ENCODE results near the gene NOP9.
A peak's percentile ranks its signal among the peaks of the same experiment; 100 is the strongest.

NOP9 gene

GRCh38 chr14:24331731-24332267 lies 32.1 kb downstream of the NOP9 start:
- Histone ChIP-seq H3F3A (ENCODE audit: control insufficient read depth, insufficient read depth) (no peaks in the 10 kb centered on the region; the same call in 1 of the 2 replicates), H3K4me1 (ENCODE audit: control insufficient read depth, low read length) (peaks cover 36% of the 10 kb centered on the region), H3K79me2 (ENCODE audit: control insufficient read depth, low read length) (no peaks in the 10 kb centered on the region), H3K9me3 (ENCODE audit: control insufficient read depth, insufficient read depth, low read length) (no peaks in the 10 kb centered on the region), H3K4me2 (ENCODE audit: low read length) (peak overlapping the region; percentile 83), H3K36me3 (ENCODE audit: control insufficient read depth, low read length) (no peaks in the 10 kb centered on the region), H3K27me3 (ENCODE audit: control insufficient read depth, low read length) (peaks cover 16% of the 10 kb centered on the region), H3K27ac (ENCODE audit: low read depth, low read length) (no peak overlapping the region), H3K9me2 (replicated peaks; ENCODE audit: control insufficient read depth, low read length) (no peaks in the 10 kb centered on the region), H4K20me1 (ENCODE audit: control insufficient read depth, insufficient read depth, low read depth, low read length) (no peaks in the 10 kb centered on the region), H3K4me3 (ENCODE audit: low read length) (peak overlapping the region; percentile 66)
- TF ChIP-seq, protein P1, sequence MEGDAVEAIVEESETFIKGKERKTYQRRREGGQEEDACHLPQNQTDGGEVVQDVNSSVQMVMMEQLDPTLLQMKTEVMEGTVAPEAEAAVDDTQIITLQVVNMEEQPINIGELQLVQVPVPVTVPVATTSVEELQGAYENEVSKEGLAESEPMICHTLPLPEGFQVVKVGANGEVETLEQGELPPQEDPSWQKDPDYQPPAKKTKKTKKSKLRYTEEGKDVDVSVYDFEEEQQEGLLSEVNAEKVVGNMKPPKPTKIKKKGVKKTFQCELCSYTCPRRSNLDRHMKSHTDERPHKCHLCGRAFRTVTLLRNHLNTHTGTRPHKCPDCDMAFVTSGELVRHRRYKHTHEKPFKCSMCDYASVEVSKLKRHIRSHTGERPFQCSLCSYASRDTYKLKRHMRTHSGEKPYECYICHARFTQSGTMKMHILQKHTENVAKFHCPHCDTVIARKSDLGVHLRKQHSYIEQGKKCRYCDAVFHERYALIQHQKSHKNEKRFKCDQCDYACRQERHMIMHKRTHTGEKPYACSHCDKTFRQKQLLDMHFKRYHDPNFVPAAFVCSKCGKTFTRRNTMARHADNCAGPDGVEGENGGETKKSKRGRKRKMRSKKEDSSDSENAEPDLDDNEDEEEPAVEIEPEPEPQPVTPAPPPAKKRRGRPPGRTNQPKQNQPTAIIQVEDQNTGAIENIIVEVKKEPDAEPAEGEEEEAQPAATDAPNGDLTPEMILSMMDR (IDR thresholded peaks at IDR 0.05; ENCODE audit: low read depth, low read length, poor library complexity, severe bottlenecking): no peak
- TF ChIP-seq EZH2phosphoT487 (IDR thresholded peaks at IDR 0.05; ENCODE audit: borderline replicate concordance, low read length): no peak

- TF ChIP-seq, protein P1 (IDR thresholded peaks at IDR 0.05; ENCODE audit: low read depth, low read length, poor library complexity, severe bottlenecking): peak; percentile 68
- no peak for TF ChIP-seq EZH2phosphoT487 (IDR thresholded peaks at IDR 0.05; ENCODE audit: borderline replicate concordance, low read length)
- H3K79me2 ChIP-seq (ENCODE audit: control insufficient read depth, low read length): no peaks in the 10 kb centered on the region
- H3K4me1 ChIP-seq (ENCODE audit: control insufficient read depth, low read length): peaks cover 32% of the 10 kb centered on the region
- H3K36me3 ChIP-seq (ENCODE audit: control insufficient read depth, low read length): no peaks in the 10 kb centered on the region
- H3K27me3 ChIP-seq (ENCODE audit: control insufficient read depth, low read length): peaks cover 16% of the 10 kb centered on the region
- H4K20me1 ChIP-seq (ENCODE audit: control insufficient read depth, insufficient read depth, low read depth, low read length): no peaks in the 10 kb centered on the region
- H3F3A ChIP-seq (ENCODE audit: control insufficient read depth, insufficient read depth): no peaks in the 10 kb centered on the region; the same call in 1 of the 2 replicates
- no peaks in the 10 kb centered on the region for H3K9me3 ChIP-seq (ENCODE audit: control insufficient read depth, insufficient read depth, low read length)
- no peaks in the 10 kb centered on the region for H3K9me2 ChIP-seq (replicated peaks; ENCODE audit: control insufficient read depth, low read length)
- peak overlapping the region; percentile 83 for H3K4me2 ChIP-seq (ENCODE audit: low read length)
- peak overlapping the region; percentile 66 for H3K4me3 ChIP-seq (ENCODE audit: low read length)
- H3K27ac ChIP-seq (ENCODE audit: low read depth, low read length): no peak overlapping the region
Measured at GRCh38 chr14:24332268-24332993, 32.8 kb downstream of the NOP9 start.

GRCh38 chr14:24334431-24335291 lies 35.0 kb downstream of the NOP9 start, which contains the start of gene ADCY4:
Gene ADCY4 (minus strand): TSS chr14:24335071. CDS start chr14:24334652, 419 bp downstream.
- no peaks in the 10 kb centered on the region for H3K9me2 ChIP-seq (replicated peaks; ENCODE audit: control insufficient read depth, low read length)
- no peak for TF ChIP-seq EZH2phosphoT487 (IDR thresholded peaks at IDR 0.05; ENCODE audit: borderline replicate concordance, low read length)
- TF ChIP-seq, protein P1 (IDR thresholded peaks at IDR 0.05; ENCODE audit: low read depth, low read length, poor library complexity, severe bottlenecking): no peak
- H3K4me3 ChIP-seq (ENCODE audit: low read length): peak within 1 kb of the TSS; percentile 66
- peaks cover 19% of the 10 kb centered on the region for H3K27me3 ChIP-seq (ENCODE audit: control insufficient read depth, low read length)
- peak within 1 kb of the TSS; percentile 83 for H3K4me2 ChIP-seq (ENCODE audit: low read length)
- H3K27ac ChIP-seq (ENCODE audit: low read depth, low read length): no peak within 1 kb of the TSS
- H4K20me1 ChIP-seq (ENCODE audit: control insufficient read depth, insufficient read depth, low read depth, low read length): no peaks in the 10 kb centered on the region
- no peaks in the 10 kb centered on the region for H3K79me2 ChIP-seq (ENCODE audit: control insufficient read depth, low read length)
- H3K9me3 ChIP-seq (ENCODE audit: control insufficient read depth, insufficient read depth, low read length): no peaks in the 10 kb centered on the region
- H3F3A ChIP-seq (ENCODE audit: control insufficient read depth, insufficient read depth): no peaks in the 10 kb centered on the region; the same call in 1 of the 2 replicates
- peaks cover 37% of the 10 kb centered on the region for H3K4me1 ChIP-seq (ENCODE audit: control insufficient read depth, low read length)
- no peaks in the 10 kb centered on the region for H3K36me3 ChIP-seq (ENCODE audit: control insufficient read depth, low read length)
